ENCODE data around the gene EXOC3.
"Not testable (repeated sequence)": the region's sequence is repeated elsewhere in the genome, so short reads cannot be mapped to it uniquely, and the experiment has no call there.

The EXOC3 gene

DNA sequence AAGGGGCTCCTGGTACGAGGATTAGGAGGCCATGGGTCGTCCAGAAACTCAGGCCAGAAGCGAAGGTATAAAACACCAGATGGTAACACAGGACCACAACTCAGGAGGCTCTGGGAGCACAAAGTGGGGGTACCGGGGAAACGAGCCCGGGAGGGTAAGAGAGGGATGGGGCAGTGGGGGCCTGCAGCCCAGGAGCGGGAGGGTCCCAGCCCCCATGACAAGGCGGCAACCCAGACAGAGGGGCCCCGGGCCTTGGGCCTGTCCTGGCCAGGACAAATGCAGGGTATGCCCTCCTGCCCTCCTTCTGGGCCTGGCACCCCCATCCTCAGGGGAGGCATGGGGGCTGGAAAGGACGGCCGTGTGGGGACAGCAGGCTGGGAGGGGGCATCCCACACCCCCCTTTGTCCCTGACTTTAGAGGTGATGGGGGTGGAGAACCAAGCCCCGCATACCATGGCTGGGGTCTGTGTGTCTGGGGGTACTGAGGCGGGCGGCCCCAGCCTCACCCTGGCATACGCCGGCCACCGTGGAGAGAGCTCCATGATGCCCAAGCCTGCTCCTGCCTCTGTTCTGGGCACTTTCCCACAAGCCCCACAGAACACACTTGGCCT lies 47.0 kb upstream of the EXOC3 start:
- Histone ChIP-seq H3K27ac (ENCODE audit: low read length) (no peak overlapping the region), H3K4me1 (ENCODE audit: low read length) (peaks cover 12% of the 10 kb centered on the region), H3K9me3 (ENCODE audit: insufficient read depth, low read length) (no peaks in the 10 kb centered on the region; the same call in 1 of the 2 replicates), H4K20me1 (ENCODE audit: insufficient read depth, low read length) (no peaks in the 10 kb centered on the region), H3K9ac (ENCODE audit: low read length) (no peak overlapping the region), H3K36me3 (replicated peaks; ENCODE audit: low read depth, low read length) (no peaks in the 10 kb centered on the region), H3K27me3 (ENCODE audit: low read depth, low read length) (peaks cover 11% of the 10 kb centered on the region), H3K4me2 (ENCODE audit: low read length) (no peak overlapping the region), H3K4me3 (ENCODE audit: low read length) (no peak overlapping the region), H3K79me2 (ENCODE audit: low read length) (no peaks in the 10 kb centered on the region), H2AFZ (ENCODE audit: low read depth, low read length) (no peak overlapping the region)
- TF ChIP-seq CTCF (IDR thresholded peaks at IDR 0.05; ENCODE audit: low read depth, low read length) (no peak), EZH2phosphoT487 (IDR thresholded peaks at IDR 0.05; ENCODE audit: low read depth) (no peak)

DNA sequence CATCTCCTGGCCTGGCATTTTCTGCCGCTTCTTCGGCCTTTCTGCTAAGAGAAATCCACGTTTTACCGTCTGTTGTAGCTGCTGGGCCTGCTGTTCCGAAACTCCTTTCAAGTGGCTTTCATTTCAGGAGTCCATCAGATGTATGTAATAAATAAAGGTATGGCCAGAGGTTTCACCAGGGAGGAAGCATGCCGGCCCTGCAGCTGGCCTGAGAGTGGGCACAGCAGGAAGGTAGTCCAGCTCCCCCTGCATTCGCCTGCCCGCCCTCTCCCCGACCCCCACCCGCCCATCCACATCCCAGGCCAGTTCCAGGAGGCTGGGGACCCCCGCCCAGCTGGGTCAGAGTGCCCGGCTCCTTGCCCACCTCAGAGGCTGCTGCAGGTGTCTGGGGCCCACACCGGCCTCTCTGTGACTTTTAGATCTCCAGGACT lies 46.4 kb upstream of the EXOC3 start:
- Histone ChIP-seq H3K9me3 (ENCODE audit: insufficient read depth, low read length) (no peaks in the 10 kb centered on the region; the same call in 1 of the 2 replicates), H3K36me3 (replicated peaks; ENCODE audit: low read depth, low read length) (no peaks in the 10 kb centered on the region), H3K79me2 (ENCODE audit: low read length) (no peaks in the 10 kb centered on the region), H3K27ac (ENCODE audit: low read length) (no peak overlapping the region), H2AFZ (ENCODE audit: low read depth, low read length) (no peak overlapping the region), H3K9ac (ENCODE audit: low read length) (no peak overlapping the region), H3K4me2 (ENCODE audit: low read length) (no peak overlapping the region), H3K27me3 (ENCODE audit: low read depth, low read length) (peaks cover 11% of the 10 kb centered on the region), H3K4me1 (ENCODE audit: low read length) (peaks cover 12% of the 10 kb centered on the region), H4K20me1 (ENCODE audit: insufficient read depth, low read length) (no peaks in the 10 kb centered on the region), H3K4me3 (ENCODE audit: low read length) (no peak overlapping the region)
- TF ChIP-seq EZH2phosphoT487 (IDR thresholded peaks at IDR 0.05; ENCODE audit: low read depth) (no peak), CTCF (IDR thresholded peaks at IDR 0.05; ENCODE audit: low read depth, low read length) (no peak)

DNA sequence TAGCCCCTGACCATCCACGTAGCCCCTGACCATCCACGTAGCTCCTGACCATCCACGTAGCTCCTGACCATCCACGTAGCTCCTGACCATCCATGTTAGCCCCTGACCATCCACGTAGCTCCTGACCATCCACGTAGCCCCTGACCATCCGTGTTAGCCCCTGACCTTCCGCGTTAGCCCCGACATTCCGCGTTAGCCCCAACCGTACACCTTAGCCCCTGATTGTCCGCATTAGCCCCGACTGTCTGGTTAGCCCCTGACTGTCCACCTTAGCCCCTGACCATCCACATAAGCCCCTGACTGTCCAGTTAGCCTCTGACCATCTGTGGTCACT lies 44.9 kb upstream of the EXOC3 start:
- H3K4me2 ChIP-seq (ENCODE audit: low read length); H3K9ac ChIP-seq (ENCODE audit: low read length); H3K36me3 ChIP-seq (replicated peaks; ENCODE audit: low read depth, low read length); H4K20me1 ChIP-seq (ENCODE audit: insufficient read depth, low read length); H3K4me3 ChIP-seq (ENCODE audit: low read length); H3K27ac ChIP-seq (ENCODE audit: low read length); H3K79me2 ChIP-seq (ENCODE audit: low read length); H3K9me3 ChIP-seq (ENCODE audit: insufficient read depth, low read length); H2AFZ ChIP-seq (ENCODE audit: low read depth, low read length): not testable (repeated sequence)
- peaks cover 11% of the 10 kb centered on the region for H3K27me3 ChIP-seq (ENCODE audit: low read depth, low read length)
- peaks cover 12% of the 10 kb centered on the region for H3K4me1 ChIP-seq (ENCODE audit: low read length)

GRCh38 chr5:398475-399295 lies 44.3 kb upstream of the EXOC3 start:
- no peak overlapping the region for H3K4me2 ChIP-seq (ENCODE audit: low read length)
- no peak for TF ChIP-seq EZH2phosphoT487 (IDR thresholded peaks at IDR 0.05; ENCODE audit: low read depth)
- TF ChIP-seq CTCF (IDR thresholded peaks at IDR 0.05; ENCODE audit: low read depth, low read length): no peak
- no peaks in the 10 kb centered on the region for H3K79me2 ChIP-seq (ENCODE audit: low read length)
- H3K9ac ChIP-seq (ENCODE audit: low read length): no peak overlapping the region
- no peak overlapping the region for H3K27ac ChIP-seq (ENCODE audit: low read length)
- H3K36me3 ChIP-seq (replicated peaks; ENCODE audit: low read depth, low read length): no peaks in the 10 kb centered on the region
- H4K20me1 ChIP-seq (ENCODE audit: insufficient read depth, low read length): no peaks in the 10 kb centered on the region
- H3K4me1 ChIP-seq (ENCODE audit: low read length): peaks cover 12% of the 10 kb centered on the region
- H3K27me3 ChIP-seq (ENCODE audit: low read depth, low read length): peaks cover 11% of the 10 kb centered on the region
- H3K4me3 ChIP-seq (ENCODE audit: low read length): no peak overlapping the region
- H3K9me3 ChIP-seq (ENCODE audit: insufficient read depth, low read length): no peaks in the 10 kb centered on the region
- H2AFZ ChIP-seq (ENCODE audit: low read depth, low read length): no peak overlapping the region
